HepG2 (cell line): Measurements from ENCODE around the gene PARN. TPM values are rescaled to one million over a fixed set of nuclear protein-coding genes. Genes with fewer than 3 reads are reported as not detected.
A peak's percentile ranks its signal among the peaks of the same experiment; 100 is the strongest.

Experiments
- AKNA ChIP-seq: sonication (generic); formaldehyde crosslinking; IDR thresholded peaks from 2 replicates; pipeline ENCODE4 v1.4.0; 2020; ENCODE audit warnings: missing genetic modification reagents, borderline replicate concordance
- CENPX ChIP-seq: sonication (generic); formaldehyde crosslinking; IDR thresholded peaks from 2 replicates; pipeline ENCODE4 v1.9.0; 2021; ENCODE audit warnings: mild to moderate bottlenecking, missing genetic modification reagents, moderate library complexity
- FOXO4 ChIP-seq: sonication (generic); formaldehyde crosslinking; conservative IDR thresholded peaks from 2 replicates; pipeline ENCODE4 v1.8.1; 2023; ENCODE audit warnings: missing genetic modification reagents
- MYNN ChIP-seq: sonication (generic); formaldehyde crosslinking; IDR thresholded peaks from 2 replicates; pipeline ENCODE4 v1.4.0; 2020; ENCODE audit warnings: mild to moderate bottlenecking, low read depth, missing genetic modification reagents
- NFIC ChIP-seq: IDR thresholded peaks from 2 replicates; pipeline ENCODE4 v1.6.1; 2012; ENCODE audit warnings: mild to moderate bottlenecking, low read length, inconsistent platforms
- SMAD9 ChIP-seq: sonication (generic); formaldehyde crosslinking; IDR thresholded peaks from 2 replicates; pipeline ENCODE4 v1.5.1; 2020; ENCODE audit warnings: mild to moderate bottlenecking, missing genetic modification reagents
- SRF ChIP-seq: IDR thresholded peaks from 2 replicates; pipeline ENCODE4 v1.6.1; 2011; ENCODE audit warnings: mild to moderate bottlenecking, low read depth, low read length, moderate library complexity
- SUZ12 ChIP-seq: fragments of 150-350 bp; IDR thresholded peaks from 2 replicates; pipeline ENCODE4 v1.6.1; 2014; ENCODE audit warnings: low read depth, low read length
- TARDBP ChIP-seq: sonication (generic); formaldehyde crosslinking; IDR thresholded peaks from 2 replicates; pipeline ENCODE4 v1.8.0; 2022; ENCODE audit warnings: mild to moderate bottlenecking, missing genetic modification reagents
- THAP11 ChIP-seq: IDR thresholded peaks from 2 replicates; pipeline ENCODE4 v1.6.1; 2016; ENCODE audit warnings: missing biosample characterization, missing genetic modification reagents
- ZBED4 ChIP-seq: sonication (generic); formaldehyde crosslinking; IDR thresholded peaks from 2 replicates; pipeline ENCODE4 v1.4.0; 2020; ENCODE audit warnings: missing genetic modification reagents, borderline replicate concordance
- ZBTB4 ChIP-seq: sonication (generic); formaldehyde crosslinking; IDR thresholded peaks from 2 replicates; pipeline ENCODE4 v1.4.0; 2020; ENCODE audit warnings: missing genetic modification reagents, mild to moderate bottlenecking, borderline replicate concordance
- ZC3H4 ChIP-seq: sonication (generic); formaldehyde crosslinking; IDR thresholded peaks from 2 replicates; pipeline ENCODE4 v1.4.0; 2020; ENCODE audit warnings: missing genetic modification reagents, borderline replicate concordance
- ZNF10 ChIP-seq: sonication (generic); formaldehyde crosslinking; IDR thresholded peaks from 2 replicates; pipeline ENCODE4 v1.4.0; 2020; ENCODE audit warnings: mild to moderate bottlenecking, low read depth, missing genetic modification reagents, borderline replicate concordance
- ZNF546 ChIP-seq: sonication (generic); formaldehyde crosslinking; conservative IDR thresholded peaks from 2 replicates; pipeline ENCODE4 v1.8.1; 2023; ENCODE audit warnings: mild to moderate bottlenecking, missing genetic modification reagents
- polyA plus RNA-seq, 8 experiments: library from polyadenylated mRNA; depleted of rRNA in 3 of 8; stranded (reverse) in 7 of 8; unstranded in 1 of 8; fragments of >200 nt; fragmentation: Illumina TruSeq in 4 of 8; extraction: Trizol in 4 of 8; gene quantifications; 2 replicates each; pipeline versions ENCODE4 v1.2.1 to v1.2.3, GENCODE V29; 2011 to 2016; ENCODE audit warnings: low read depth in 4 of 8, missing spikeins in 1 of 8, mixed read lengths in 1 of 8; ENCODE audit not compliant: insufficient read depth in 1 of 8
- total RNA-seq, 5 experiments: library from RNA; depleted of rRNA; stranded (reverse); fragments of >200 nt; fragmentation: Illumina TruSeq; extraction: Trizol; gene quantifications; 2 replicates each; pipeline ENCODE4 v1.2.3, GENCODE V29; 2016; ENCODE audit warnings: low read depth in 1 of 5

PARN gene
- total and polyA plus RNA-seq, 2 of the 13 experiments (the other 11 are each of a cell fraction or from before 2014, with no cell fraction given) = 13.3 to 47.6 TPM

- TF ChIP-seq AKNA (CRISPR knock-in tag) (peak; percentile 71; the same call in 1 of the 2 replicates), SRF (no peak), SUZ12 (no peak), FOXO4 (CRISPR knock-in tag) (no peak), ZBED4 (peak; percentile 85), ZBTB4 (CRISPR knock-in tag) (peak; percentile 33; the same call in 1 of the 2 replicates), ZC3H4 (no peak), CENPX (no peak), ZNF10 (CRISPR knock-in tag) (no peak), MYNN (CRISPR knock-in tag) (peak; percentile 97), TARDBP (peak; percentile 59; the same call in 1 of the 2 replicates), ZNF546 (CRISPR knock-in tag) (peak; percentile 65; the same call in 1 of the 2 replicates), SMAD9 (CRISPR knock-in tag) (peak; percentile 25; the same call in 1 of the 2 replicates), NFIC (peak; percentile 78; the same call in 1 of the 2 replicates), THAP11 (CRISPR knock-in tag) (peak; percentile 75)
Observed at GRCh38 chr16:14486520-14487303, 143.3 kb downstream of the PARN start (continued).
